HG02642 (cell line): ENCODE results near the gene HLA-DQA1.
"Not testable (repeated sequence)": the region's sequence is repeated elsewhere in the genome, so short reads cannot be mapped to it uniquely, and the experiment has no call there.

Experiments used
- ATAC-seq: cut with Tn5 transposase; IDR thresholded peaks from one replicate; pipeline ENCODE4 v1.9.1; 2021; ENCODE audit warnings: mild to moderate bottlenecking; ENCODE audit not compliant: unreplicated experiment, poor library complexity

The HLA-DQA1 gene

DNA sequence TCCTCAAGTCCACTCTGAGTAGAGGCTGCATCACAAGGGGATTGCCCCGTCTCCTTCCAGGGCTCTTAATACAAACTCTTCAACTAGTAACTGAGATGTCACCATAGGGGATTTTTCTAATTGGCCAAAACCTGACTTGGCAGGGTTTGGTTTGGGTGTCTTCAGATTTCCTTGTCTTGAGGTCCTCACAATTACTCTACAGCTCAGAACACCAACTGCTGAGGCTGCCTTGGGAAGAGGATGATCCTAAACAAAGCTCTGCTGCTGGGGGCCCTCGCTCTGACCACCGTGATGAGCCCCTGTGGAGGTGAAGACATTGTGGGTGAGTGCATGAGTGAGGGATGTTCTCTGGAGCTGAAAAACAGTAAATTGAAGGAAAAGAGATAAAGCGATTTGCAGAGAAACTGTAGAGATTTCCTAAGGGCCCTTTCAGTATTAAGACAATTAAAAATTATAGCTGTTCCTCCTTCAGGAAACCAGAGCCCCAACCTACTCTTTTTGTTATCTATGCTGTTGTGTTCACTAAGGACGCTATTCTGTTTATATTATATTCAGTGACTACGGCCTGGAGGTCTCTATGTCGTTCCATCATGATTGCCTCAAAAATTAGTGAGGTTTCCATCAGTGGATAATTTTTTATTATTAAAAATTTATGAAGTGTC lies at the start of gene HLA-DQA1:
HLA-DQA1 (plus strand) TSS at position 188 of the 662 bp plus-strand sequence; CDS start at position 241, 53 bp downstream.
- ATAC-seq, result peak; percentile 65

DNA sequence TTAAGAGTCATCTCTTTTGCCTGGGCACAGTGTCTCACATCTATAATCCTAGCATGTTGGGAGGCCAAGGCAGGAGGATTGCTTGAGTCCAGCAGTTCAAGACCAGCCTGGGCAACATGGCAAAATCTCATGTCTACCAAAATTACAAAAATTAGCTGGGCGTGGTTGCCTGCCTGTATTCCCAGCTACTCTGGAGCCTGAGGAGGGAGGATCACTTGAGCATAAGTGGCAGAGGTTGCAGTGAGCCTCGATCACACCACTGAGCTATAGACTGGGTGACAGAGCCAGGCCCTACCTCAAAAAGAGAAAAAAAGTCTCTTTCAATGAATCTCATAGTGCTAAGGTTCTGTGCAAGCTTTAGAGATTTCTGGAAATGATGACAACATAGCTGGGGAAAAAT lies 49.0 kb upstream of the HLA-DQA1 start:
- ATAC-seq, result no peak

DNA sequence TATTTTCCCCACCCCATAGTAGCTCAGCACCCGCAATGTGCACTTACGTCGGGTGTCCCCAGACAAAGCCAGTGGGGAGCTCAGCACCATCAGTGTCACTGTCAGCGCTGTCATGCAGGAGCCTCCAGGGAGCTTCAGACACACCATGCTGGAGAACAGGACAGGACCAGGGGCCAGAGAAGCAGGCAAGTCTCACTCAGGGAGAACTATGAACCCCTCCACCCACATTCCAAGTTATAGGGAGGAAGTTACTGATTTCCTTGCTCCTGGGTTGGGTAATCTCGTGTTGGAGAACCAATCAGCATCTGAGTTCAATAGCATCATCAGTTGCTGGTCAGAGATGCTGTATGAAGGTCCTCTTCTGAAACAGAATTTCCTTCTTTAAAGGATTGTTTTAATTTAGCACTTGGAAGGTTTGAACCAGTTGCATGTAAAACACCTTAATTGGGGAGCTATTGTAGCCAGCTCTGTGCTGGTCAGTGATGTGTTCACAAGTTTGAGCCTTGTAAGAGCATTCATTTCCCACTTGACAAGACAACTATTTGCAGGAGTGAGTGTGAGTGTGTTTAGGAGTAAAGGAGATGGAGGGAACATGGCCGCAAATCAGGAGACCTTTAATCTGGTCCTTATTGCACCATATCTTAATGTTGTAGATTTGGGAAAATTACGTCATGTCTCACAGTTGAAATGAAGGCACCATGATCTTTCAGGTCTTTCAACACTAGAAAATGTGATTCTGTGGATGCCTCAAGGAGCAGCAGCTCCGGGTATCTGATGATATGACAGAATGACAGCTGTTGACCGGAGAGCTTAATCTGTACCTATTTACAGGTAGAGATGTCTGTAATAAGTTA lies 47.4 kb upstream of the HLA-DQA1 start, which contains the start of gene HLA-DRB1:
HLA-DRB1 (minus strand) TSS at position 253 of the 854 bp plus-strand sequence; CDS start at position 147, 106 bp downstream.
- ATAC-seq, result peak; percentile 97

DNA sequence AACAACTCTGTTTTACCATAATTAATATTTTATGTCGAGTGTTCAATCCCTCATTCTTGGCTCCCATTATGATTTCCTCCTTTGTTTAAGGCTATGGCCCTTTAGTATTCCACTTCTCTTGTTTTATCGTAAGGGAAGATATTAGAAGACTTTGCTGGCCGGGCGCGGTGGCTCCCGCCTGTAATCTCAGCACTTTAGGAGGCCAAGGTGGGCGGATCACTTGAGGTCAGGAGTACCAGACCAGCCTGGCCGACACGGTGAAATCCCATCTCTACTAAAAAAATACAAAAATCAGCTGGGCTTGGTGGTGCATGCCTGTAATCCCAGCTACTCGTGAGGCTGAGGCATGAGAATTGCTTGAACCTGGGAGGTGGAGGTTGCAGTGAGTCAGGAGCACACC lies 46.5 kb upstream of the HLA-DQA1 start:
- not testable (repeated sequence) for ATAC-seq

DNA sequence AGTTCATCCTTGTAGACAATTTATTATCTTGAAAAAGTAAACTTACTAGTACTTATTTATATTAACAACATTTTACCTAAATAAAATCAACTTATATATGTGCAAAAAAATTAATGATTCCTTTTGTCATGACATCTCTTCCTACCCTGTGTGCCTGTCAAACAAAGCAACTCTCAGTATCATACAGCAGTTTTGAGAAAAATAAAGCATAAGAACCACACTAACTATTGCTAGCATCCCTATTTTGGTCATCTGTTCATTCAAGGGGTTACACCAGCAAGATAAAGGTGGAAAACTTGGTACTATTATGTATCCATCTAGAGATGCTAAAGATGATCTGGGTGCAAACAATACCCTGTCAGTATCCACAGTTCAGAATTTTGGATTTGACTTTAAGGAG lies 40.2 kb upstream of the HLA-DQA1 start:
- no peak for ATAC-seq

DNA sequence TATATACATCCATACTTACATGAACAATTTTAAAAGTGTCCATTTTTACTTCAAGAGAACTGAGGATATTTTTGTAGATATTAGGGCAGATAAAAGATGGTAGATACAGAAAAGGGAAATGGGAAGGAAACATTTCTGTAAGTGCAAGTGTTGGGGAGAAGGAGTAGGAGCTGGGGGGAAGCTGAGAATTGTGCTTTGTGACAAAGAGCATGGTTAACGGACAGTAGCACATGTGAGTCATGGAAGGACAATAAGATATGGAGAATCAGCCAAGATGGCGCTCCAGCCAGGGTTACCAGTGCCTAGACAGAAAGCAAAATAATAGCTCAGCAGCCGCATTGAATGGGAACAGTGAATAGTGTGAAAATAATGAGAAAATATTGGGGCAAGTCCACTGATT lies 34.8 kb upstream of the HLA-DQA1 start:
- ATAC-seq, result no peak

DNA sequence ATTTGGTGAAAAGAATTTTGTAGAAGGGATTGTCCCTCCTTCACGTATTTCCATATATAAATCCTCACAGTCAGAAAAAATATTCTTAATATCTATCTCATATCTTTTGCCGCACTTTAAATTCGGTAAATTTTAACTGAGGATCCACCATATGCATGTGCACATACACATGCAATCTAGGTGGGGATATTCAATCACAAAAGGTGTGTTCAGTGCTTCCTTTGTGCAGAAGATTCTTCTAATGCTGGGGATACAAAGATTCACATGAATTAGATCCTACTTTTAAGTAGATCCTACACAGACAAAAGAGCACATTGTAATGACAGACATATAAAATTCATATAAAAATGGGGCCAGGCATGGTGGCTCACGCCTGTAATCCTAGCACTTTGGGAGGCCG lies 34.0 kb upstream of the HLA-DQA1 start:
- no peak for ATAC-seq

DNA sequence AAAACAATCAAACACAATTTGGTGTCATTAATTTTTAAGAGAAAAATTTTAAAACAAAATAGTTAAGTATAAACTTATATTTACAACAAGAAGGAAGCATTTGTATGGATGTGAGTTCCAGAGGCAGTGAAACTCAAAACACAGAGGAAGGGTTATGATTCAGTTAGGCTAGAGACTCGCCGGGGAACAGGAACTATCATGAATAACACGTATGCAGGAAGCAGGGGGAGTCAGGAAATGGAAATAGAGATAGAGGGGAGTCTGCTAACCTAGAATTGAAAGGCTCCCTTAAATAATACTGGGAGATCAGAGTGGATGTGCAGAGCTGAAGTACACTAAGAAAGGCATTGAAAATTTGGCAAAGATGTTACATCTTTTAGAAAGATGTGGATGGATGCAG lies 33.3 kb upstream of the HLA-DQA1 start:
- no peak for ATAC-seq

DNA sequence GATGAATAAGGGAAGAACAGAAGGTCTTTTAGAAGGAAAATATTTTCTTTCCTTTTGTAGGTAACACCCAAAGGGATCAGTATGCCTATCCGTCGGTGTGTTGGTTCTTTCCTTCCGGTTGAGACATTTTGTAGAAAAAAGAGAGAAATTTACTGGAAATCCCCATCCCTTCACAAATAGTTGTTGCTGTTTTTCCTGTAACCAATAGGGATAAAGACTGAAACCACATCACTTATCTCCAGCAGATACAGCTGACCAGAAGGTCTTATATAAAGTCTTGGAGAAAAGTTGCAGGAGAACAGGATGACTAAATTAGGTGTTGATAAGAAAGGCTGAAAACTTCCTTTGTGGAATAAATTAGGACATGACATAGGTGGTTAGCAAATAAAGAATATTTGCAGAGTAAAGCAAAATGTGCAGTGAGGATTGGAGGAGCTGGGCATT lies 32.8 kb upstream of the HLA-DQA1 start:
- ATAC-seq, result no peak

DNA sequence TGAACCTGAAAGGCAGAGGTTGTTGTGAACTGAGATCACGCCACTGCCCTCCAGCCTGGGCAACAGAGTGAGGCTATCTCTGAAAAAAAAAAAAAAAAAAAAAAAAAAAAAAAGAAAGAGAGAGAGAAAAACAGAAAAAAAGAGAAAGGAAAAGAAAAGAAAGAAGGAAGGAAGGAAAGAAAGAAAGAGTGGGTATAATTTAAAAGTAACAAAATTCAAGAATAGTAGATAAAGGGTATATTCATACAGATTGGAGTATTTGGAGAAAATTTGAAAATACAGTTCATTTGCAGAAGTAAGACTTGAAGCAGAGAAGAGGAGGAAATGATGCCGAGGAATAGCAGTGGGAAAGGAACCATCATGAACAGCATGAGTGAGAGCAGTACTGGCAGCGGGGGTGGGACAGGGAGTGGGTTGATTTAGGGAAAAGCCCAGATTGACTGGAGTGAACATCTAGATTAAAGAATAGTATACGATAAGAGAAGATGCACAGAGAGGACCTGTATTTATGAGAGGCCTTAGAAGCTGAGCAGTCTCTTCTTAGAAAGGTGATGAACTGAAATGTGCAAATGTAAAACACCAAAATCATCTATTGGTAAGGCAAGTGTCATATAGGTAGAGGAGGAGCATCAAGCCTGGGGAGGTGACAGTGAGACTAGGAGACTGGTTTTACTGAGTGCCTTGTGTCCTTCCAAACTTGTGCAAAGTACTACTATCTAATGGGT lies 29.8 kb upstream of the HLA-DQA1 start:
- no peak for ATAC-seq

DNA sequence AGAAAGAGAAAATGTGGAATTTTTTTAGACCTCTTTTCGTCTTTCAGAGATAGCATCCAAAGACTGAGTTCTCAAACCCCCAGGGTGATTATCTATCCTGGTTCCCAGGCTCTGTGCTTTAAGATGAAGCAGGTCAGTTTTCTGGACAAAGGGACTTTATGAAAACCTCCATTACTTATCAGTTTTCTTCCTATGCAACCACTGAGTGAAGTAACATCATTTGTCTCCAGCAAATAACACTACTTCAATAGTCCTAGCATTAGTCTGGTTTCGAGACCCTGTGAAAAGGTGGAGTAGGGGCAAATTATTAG lies 29.3 kb upstream of the HLA-DQA1 start:
- no peak for ATAC-seq

DNA sequence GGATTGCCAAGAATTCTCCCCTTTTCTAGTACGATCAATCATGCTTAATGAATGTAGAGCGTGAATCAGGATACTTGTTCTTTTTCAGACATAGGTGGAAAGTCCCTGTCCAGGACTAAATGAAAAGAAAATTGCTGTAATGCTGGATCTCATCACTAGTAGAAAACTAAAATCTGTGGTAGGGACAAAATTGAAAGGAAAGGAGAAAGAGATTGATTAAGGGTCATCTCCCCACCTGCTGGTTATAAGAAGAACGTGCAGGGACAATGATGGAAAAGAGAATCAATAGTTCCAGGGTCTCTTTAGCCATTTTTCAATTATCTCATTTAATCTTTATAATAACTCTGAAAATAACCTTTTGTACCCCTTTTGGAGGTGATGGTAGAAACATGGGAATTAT lies 28.8 kb upstream of the HLA-DQA1 start:
- no peak for ATAC-seq

DNA sequence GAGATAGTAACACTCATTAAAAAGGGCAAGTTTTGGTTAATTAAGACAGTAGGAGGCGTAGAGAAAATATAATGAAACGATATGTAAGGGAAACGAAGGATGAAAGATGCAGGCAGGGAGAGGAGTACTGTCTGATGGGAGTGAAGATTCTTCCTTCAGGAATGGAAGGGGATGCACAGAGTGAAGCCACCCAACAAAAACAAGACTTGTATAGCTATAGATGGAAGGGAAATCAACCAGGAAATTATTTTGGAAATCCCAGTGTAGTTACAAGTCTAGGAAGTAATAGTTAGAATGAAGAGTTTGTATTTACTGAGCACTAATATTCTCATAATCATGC lies 27.8 kb upstream of the HLA-DQA1 start:
- ATAC-seq, result no peak

DNA sequence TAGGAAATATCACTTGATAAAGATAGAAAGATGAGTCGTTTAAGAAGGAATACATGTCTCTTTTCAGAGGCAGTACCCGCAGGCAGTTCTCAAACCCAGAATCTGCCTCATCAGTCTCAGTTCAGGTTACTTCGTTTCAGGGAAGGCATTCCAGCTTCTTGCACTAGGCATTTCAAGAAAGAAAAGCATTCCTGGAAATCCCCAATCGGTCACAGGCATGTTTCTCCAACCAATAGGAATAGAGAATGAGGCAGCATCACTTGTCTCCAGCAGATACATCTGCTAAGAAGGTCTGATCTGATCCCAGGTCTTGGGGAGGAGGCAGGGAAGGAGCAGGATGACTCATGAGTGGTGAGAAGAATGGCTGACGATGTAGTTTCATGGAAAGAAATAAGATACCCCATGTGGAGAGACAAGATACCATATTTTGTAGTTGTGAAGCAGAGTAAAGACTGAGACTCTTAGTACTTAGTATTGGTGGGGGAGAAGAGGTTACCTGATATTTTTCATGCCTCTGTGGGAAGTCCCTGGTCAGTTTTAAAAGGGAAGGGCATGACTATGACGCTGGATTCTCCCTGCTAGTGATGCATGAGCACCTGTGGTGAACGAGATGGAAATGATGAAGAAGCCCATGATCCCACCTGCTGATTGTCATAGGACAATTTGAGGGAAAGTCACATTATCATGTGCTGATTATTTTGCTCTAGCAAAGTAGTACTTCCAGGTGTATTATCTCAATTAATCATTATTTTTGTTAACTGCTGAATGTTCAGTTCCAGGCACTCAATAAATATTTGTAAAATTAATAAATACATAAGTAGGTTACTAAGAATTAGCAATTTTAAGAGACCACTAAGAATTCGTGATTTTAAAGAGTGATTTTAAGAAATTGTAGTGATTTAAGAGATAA lies 27.2 kb upstream of the HLA-DQA1 start:
- peak; percentile 96 for ATAC-seq

DNA sequence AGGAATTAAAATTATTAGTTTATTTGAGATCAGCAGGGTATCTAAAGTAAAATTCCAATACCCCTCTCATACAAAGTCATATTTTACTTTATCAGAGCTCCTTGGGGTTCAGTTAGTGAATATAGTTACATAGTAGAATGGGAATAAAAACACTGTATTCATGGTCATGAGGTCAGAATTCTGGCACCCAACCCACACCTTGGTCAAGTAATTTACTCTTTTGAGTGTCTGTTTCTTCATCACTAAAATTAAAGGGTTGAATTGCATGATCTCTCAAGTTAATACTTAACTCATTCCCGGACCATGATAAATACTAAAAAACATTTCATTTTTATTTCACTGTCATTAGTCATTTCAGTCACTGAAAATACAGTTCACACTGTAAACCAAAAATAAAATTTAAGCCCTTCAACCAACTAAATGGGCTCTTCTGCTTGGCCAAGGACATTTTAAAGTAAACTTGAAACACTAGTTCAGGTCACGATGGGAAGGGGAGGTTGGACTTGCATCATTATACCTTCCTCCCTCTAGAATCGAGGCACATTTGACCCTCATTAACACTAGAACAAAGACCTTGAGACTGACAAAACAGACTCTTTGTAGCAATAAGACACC lies 26.4 kb upstream of the HLA-DQA1 start:
- ATAC-seq, result no peak

DNA sequence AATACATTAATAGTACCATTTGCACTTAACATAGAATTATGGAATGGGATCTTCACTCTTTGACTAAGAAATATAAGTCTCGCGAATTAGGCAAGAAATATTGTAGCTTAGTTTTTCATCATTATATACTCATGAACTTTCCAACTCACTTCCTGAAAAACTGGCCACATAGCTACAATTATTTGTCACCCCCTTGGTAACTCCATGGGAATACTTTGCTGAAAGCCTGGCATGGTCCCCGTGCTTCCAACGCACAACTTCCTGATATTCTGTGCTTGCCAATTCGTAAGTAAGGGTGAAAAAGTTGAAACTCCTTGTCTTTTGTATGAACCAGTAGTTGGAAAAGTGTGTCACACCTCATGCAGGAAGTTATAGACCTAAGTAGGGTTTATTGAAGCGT lies 23.7 kb upstream of the HLA-DQA1 start:
- ATAC-seq, result no peak

DNA sequence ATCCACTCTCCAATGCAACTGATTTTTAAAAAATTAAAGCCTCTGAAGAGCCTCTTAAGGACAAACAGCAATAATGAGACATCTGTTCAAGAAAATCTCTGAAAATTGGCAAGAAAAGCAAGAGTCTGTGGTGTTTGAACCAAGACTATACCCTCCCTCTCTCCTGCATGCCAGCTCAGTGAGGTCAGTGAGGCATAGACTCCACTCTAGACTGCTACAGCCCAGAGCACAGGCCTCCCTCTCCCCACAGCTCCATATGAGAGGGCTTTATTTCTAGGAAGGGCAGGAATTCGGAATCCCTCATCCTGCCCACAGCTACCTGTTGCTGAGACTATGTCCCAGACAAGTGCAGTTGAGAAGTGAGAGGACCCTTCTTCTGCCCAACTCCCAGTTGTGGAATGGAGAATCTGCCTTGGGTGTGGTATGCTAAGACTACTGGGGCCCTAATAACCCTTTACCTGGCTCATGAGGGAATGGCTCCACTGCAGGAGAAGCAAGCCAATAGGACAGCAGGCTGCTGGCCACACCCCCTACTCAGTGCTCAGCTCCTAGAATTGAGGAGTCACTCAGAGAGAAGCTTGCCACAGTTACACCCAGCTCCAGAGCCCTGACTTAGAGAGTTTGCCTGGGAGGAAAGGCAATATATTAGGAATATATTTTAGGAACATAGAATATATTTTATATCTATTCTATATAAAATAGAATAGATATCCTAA lies 22.7 kb upstream of the HLA-DQA1 start:
- ATAC-seq, result no peak

DNA sequence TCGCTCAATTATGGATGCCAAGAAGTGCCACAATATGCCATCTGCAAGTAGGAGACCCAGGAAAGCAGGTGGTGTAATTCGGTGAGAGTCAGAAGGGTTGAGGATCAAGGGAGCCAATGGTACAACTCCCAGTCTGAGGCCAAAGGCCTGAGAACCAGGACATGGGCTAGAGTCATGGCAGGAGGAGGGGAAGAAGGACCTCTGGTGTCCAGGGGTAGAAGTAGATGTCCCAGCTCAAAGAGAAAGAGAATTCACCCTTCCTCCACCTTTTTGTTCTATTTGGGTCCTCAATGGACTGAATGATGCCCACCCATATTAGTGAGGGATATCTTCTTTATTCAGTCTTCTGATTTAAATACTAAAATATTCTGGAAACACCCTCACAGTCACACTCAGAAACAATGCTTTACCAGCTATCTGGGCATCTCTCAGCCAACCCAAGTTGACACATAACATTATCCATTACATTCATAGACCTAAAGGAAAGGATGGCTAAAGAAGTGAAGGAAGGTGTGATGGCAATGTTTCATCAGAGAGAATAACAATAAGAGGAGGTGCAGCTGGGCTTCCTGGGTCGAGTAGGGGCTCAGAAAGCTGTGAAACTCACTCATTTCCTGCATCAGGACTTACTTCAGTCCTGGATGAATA lies 21.2 kb upstream of the HLA-DQA1 start:
- ATAC-seq, result no peak

DNA sequence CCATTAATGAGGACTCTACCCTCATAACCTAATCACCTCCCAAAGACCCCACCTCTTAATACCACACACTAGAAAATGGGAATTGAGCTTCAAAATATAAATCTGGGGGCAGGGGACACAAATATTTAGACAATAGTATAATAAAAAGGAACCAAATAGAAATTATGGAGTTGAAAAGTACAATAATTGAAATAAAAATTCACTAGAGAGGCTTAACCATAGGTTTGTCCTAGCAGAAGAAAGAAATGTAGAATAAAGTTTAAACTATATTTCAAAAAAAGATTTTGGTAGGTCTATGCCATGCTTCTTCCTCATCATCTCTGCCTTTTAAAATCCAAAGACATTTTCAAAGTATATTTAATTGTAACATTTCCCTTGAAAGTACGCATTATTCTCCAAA lies 19.5 kb upstream of the HLA-DQA1 start:
- ATAC-seq, result no peak
